ENCODE measurements around the gene FBXW11. TPM values are rescaled to one million over a fixed set of nuclear protein-coding genes. Genes with fewer than 3 reads are reported as not detected.
"Not testable (repeated sequence)": the region's sequence is repeated elsewhere in the genome, so short reads cannot be mapped to it uniquely, and the experiment has no call there.

Gene FBXW11
- total RNA-seq, 1 experiment from 2014 or later = 34.9 TPM

GRCh38 chr5:171945476-171945875, 61.0 kb downstream of the FBXW11 start:
- intact Hi-C loops (cut with micrococcal nuclease; ENCODE audit: unreplicated experiment) = no loop called here
- H3K27me3 ChIP-seq (replicated peaks; ENCODE audit: insufficient read depth, low read depth, low read length, poor library complexity) = no peaks in the 10 kb centered on the region
- ChIA-PET POLR2A (ENCODE audit: low non-redundant PET) (no interaction called here), CTCF (no interaction called here)
- no TSS peak for BruUV-seq (replicated peaks)
- no peaks in the 10 kb centered on the region for H3K36me3 ChIP-seq (ENCODE audit: insufficient read depth, low read length, poor library complexity, severe bottlenecking)
- H3K4me3 ChIP-seq (ENCODE audit: low read depth, low read length, poor library complexity, severe bottlenecking) = no peak overlapping the region
- peaks cover 3% of the 10 kb centered on the region for H3K4me1 ChIP-seq (ENCODE audit: insufficient read depth, low read length, poor library complexity, severe bottlenecking)
- DNase-seq (ENCODE audit: low spot score) = no peak
- H3K27ac ChIP-seq (ENCODE audit: low read depth, low read length, poor library complexity, severe bottlenecking) = no peak overlapping the region
- no peak for TF ChIP-seq EZH2 (IDR thresholded peaks at IDR 0.05; ENCODE audit: borderline replicate concordance, low read depth, low read length, poor library complexity, severe bottlenecking)
- no peak for TF ChIP-seq CTCF (conservative IDR thresholded peaks at IDR 0.05; ENCODE audit: low read depth, low read length)
- H3K9me3 ChIP-seq (ENCODE audit: low read depth, low read length, poor library complexity, severe bottlenecking) = no peaks in the 10 kb centered on the region

GRCh38 chr5:171945066-171945465, 61.4 kb downstream of the FBXW11 start:
- intact Hi-C loops (cut with micrococcal nuclease; ENCODE audit: unreplicated experiment) = no loop called here
- H3K27me3 ChIP-seq (replicated peaks; ENCODE audit: insufficient read depth, low read depth, low read length, poor library complexity) = no peaks in the 10 kb centered on the region
- H3K4me1 ChIP-seq (ENCODE audit: insufficient read depth, low read length, poor library complexity, severe bottlenecking) = peaks cover 3% of the 10 kb centered on the region
- BruUV-seq (replicated peaks) = no TSS peak
- ChIA-PET CTCF (no interaction called here), POLR2A (ENCODE audit: low non-redundant PET) (no interaction called here)
- TF ChIP-seq EZH2 (IDR thresholded peaks at IDR 0.05; ENCODE audit: borderline replicate concordance, low read depth, low read length, poor library complexity, severe bottlenecking) (no peak), CTCF (conservative IDR thresholded peaks at IDR 0.05; ENCODE audit: low read depth, low read length) (no peak)
- H3K9me3 ChIP-seq (ENCODE audit: low read depth, low read length, poor library complexity, severe bottlenecking) = no peaks in the 10 kb centered on the region
- H3K4me3 ChIP-seq (ENCODE audit: low read depth, low read length, poor library complexity, severe bottlenecking) = no peak overlapping the region
- DNase-seq (ENCODE audit: low spot score) = no peak
- H3K27ac ChIP-seq (ENCODE audit: low read depth, low read length, poor library complexity, severe bottlenecking) = no peak overlapping the region
- H3K36me3 ChIP-seq (ENCODE audit: insufficient read depth, low read length, poor library complexity, severe bottlenecking) = no peaks in the 10 kb centered on the region

GRCh38 chr5:171942112-171942516, 64.3 kb downstream of the FBXW11 start:
- H3K27me3 ChIP-seq (replicated peaks; ENCODE audit: insufficient read depth, low read depth, low read length, poor library complexity); POLR2A ChIA-PET (ENCODE audit: low non-redundant PET); H3K9me3 ChIP-seq (ENCODE audit: low read depth, low read length, poor library complexity, severe bottlenecking); H3K4me3 ChIP-seq (ENCODE audit: low read depth, low read length, poor library complexity, severe bottlenecking); H3K27ac ChIP-seq (ENCODE audit: low read depth, low read length, poor library complexity, severe bottlenecking); H3K4me1 ChIP-seq (ENCODE audit: insufficient read depth, low read length, poor library complexity, severe bottlenecking); BruUV-seq (replicated peaks); H3K36me3 ChIP-seq (ENCODE audit: insufficient read depth, low read length, poor library complexity, severe bottlenecking); intact Hi-C loops (cut with micrococcal nuclease; ENCODE audit: unreplicated experiment); DNase-seq (ENCODE audit: low spot score): not testable (repeated sequence)
- CTCF ChIA-PET = interaction anchor here (0.5 kb wide), 1 partner anchor 9 kb away, joined by 3 read pairs; no protein-coding TSS in a partner anchor

- DNase-seq (ENCODE audit: low spot score); H3K27me3 ChIP-seq (replicated peaks; ENCODE audit: insufficient read depth, low read depth, low read length, poor library complexity); H3K9me3 ChIP-seq (ENCODE audit: low read depth, low read length, poor library complexity, severe bottlenecking); BruUV-seq (replicated peaks); POLR2A ChIA-PET (ENCODE audit: low non-redundant PET); H3K4me3 ChIP-seq (ENCODE audit: low read depth, low read length, poor library complexity, severe bottlenecking); H3K36me3 ChIP-seq (ENCODE audit: insufficient read depth, low read length, poor library complexity, severe bottlenecking); intact Hi-C loops (cut with micrococcal nuclease; ENCODE audit: unreplicated experiment); H3K4me1 ChIP-seq (ENCODE audit: insufficient read depth, low read length, poor library complexity, severe bottlenecking); H3K27ac ChIP-seq (ENCODE audit: low read depth, low read length, poor library complexity, severe bottlenecking); CTCF ChIA-PET: not testable (repeated sequence)
These were observed 64.8 kb downstream of the FBXW11 start for GRCh38 chr5:171941675-171942074.

GRCh38 chr5:171941275-171941674, 65.2 kb downstream of the FBXW11 start:
- POLR2A ChIA-PET (ENCODE audit: low non-redundant PET); H3K4me3 ChIP-seq (ENCODE audit: low read depth, low read length, poor library complexity, severe bottlenecking); CTCF ChIA-PET; H3K27ac ChIP-seq (ENCODE audit: low read depth, low read length, poor library complexity, severe bottlenecking); H3K9me3 ChIP-seq (ENCODE audit: low read depth, low read length, poor library complexity, severe bottlenecking); H3K4me1 ChIP-seq (ENCODE audit: insufficient read depth, low read length, poor library complexity, severe bottlenecking); H3K27me3 ChIP-seq (replicated peaks; ENCODE audit: insufficient read depth, low read depth, low read length, poor library complexity); H3K36me3 ChIP-seq (ENCODE audit: insufficient read depth, low read length, poor library complexity, severe bottlenecking); intact Hi-C loops (cut with micrococcal nuclease; ENCODE audit: unreplicated experiment); BruUV-seq (replicated peaks); DNase-seq (ENCODE audit: low spot score): not testable (repeated sequence)
